GM19035 (cell line): Measurements from ENCODE around the gene CHL1.

ENCODE experiments used
- ATAC-seq: cut with Tn5 transposase; IDR thresholded peaks from one replicate; pipeline ENCODE4 v1.9.1; 2021; ENCODE audit not compliant: unreplicated experiment

Gene CHL1

DNA sequence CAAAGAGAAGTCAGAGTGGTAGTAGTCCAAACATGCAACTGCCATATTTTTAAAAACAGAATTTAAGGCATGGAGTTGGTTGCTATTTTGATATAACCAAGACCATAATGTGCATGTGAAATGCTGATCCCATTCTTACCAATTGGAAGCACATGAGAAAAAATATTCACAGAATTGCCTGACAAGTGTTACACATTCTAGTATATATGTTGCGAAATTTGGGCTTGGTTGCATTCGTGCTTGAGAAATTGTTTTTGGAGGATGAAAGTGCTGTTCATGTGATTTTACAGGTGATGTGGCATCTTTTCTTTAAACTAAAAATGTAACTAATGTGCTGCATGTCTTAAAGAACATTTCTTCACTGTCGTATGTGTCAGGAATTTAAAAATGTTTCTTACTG lies 199.7 kb downstream of the CHL1 start:
- no peak for ATAC-seq

DNA sequence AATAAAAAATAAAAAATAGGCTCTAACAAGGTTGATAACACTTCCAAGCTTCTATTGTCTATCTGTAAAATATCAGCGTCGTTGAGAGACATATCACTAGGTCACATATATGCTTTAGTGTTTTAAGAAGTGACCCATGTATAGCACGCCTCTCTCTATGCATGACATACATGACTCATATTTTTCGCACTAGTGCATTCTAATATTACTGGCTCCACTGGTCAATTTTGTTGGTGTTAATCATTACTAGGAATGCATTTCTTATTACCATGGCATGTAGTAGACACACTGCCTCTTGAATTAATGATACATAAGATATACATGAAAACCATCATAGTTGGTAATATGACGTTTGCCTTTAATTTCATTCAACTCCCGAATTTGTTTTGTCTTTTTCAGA lies 203.1 kb downstream of the CHL1 start:
- no peak for ATAC-seq

- ATAC-seq: no peak
Measured at GRCh38 chr3:403826-404225, 207.3 kb downstream of the CHL1 start.

DNA sequence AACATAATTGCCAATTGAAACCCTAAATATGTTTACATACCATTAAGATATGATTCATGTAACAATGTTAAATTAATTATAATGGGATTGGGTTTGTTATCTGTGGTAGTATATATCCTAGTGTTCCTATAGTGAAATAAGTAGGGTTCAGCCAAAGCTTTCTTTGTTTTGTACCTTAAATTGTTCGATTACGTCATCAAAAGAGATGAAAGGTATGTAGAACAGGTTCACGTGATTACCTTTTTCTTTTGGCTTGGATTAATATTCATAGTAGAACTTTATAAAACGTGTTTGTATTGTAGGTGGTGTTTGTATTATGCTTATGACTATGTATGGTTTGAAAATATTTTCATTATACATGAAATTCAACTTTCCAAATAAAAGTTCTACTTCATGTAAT lies 212.4 kb downstream of the CHL1 start:
- ATAC-seq: no peak

GRCh38 chr3:411226-411625 lies 214.7 kb downstream of the CHL1 start:
- no peak for ATAC-seq

- ATAC-seq: no peak
Measured at GRCh38 chr3:414063-414462, 217.5 kb downstream of the CHL1 start.

GRCh38 chr3:418239-418929 lies 221.8 kb downstream of the CHL1 start:
- ATAC-seq: no peak

GRCh38 chr3:420584-420983 lies 224.0 kb downstream of the CHL1 start:
- ATAC-seq: peak; percentile 64

DNA sequence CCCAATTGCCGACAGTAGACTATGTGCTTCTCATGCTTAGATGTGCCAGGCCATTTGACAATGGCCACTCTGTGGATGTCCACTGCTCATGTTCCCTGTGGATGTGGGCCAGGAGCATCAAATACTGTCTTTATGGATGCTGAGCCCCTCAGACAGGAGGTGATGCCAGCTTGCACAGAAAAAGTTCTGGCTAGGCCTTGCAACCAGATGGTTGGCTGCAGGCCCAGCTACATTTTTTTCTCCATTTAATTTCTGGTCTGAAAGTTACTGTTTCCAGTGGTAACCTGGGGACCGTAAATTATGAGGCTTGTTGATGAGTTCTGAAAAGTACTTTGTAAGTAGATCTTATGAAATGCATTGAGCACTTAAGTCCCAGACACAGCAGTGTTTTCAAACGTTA lies 228.5 kb downstream of the CHL1 start:
- ATAC-seq: no peak

DNA sequence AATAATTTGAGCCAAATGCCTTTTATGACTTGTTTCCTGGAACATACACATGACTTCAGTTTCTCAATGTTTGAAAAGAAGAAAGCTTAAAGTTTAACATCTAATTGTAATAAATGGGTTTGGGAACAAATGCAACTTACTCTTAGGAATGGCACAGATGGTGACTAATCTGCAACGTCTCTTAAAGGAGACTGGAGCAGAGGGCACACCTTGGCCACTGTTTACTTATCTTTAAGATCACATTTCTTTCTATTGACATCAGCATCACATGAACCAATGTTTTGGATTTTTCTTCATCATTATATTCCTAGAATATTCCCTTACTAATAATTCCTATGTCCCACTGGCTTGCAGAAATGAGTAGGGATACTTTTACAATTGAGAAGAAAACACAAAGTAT lies 229.5 kb downstream of the CHL1 start:
- no peak for ATAC-seq

GRCh38 chr3:427128-427527 lies 230.6 kb downstream of the CHL1 start:
- no peak for ATAC-seq

GRCh38 chr3:430186-430585 lies 233.6 kb downstream of the CHL1 start:
- ATAC-seq: no peak

DNA sequence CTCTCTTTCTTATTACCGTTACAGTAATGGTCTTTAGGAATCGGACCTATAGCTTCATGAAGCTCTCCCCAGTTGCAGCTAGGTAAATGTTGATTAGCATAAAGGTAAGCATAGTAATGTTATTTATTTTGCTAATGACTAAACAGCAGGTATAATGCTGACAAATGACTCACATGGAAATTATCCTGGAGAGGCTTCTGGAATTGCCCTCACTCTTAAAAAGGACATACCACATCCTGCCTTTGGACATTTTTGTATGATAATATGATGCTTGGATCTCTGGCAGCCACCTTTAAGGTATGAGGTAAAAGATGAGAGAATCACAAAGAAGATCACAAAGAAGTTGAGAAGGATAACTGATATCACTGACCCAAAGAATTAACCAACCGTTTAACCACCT lies 238.6 kb downstream of the CHL1 start:
- no peak for ATAC-seq

DNA sequence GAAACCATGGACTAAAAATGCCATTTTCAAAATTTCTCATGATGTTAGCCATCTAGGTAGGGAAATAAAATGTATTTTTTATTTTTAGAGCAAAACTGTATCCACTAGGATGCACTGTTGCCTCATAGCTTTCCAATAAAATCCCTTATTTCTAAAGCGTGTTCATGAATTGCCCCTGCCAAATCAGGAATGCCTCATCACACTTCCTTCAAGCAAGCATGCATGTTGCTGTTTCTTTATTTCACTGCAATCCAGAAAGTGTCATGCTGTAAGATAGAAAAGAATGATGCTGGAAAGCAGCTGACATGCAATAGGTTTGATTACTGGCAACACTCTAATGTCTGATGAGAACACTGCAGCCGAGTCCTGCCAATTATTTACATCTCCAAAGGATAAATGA lies 239.5 kb downstream of the CHL1 start:
- no peak for ATAC-seq

GRCh38 chr3:440826-441225 lies 244.3 kb downstream of the CHL1 start:
- no peak for ATAC-seq

DNA sequence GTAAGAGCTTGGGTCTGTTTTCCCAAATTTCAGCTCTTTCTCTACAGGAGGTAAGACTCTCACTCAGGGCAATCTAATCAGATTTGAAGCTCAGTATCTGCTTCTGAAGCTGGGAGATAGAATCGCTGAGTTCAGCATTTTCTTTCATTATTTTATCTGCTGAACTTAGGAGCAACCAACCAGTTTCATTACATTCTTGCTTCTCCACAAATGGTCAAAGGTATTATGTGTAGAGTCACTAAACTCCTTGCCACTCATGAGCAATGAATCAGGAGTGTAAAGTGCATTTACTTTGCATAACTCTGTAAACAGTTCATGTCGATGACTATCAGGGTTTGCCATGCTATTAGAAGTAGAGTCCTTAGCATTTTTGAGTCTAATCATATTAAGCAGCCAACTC lies 249.4 kb downstream of the CHL1 start:
- ATAC-seq: no peak

DNA sequence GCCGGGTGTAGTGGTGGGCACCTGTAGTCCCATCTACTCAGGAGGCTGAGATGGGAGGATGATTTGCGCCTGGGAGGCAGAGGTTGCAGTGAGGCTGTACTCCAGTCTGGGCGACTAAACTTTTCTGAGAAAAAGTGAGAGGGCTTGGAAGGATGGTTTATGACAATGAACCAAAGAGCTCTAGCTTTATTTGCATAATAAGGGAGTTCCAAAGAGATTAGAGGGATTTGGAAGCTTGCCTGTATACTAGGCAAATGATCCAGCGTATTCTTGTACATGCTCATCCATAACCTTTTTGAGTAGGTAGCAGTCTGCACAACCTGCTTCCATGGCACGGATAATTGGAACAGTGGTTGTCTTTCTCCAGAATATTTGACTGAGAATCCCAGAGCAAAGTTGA lies 251.1 kb downstream of the CHL1 start:
- no peak for ATAC-seq

- no peak for ATAC-seq
Measured at GRCh38 chr3:449711-450110, 253.1 kb downstream of the CHL1 start.

DNA sequence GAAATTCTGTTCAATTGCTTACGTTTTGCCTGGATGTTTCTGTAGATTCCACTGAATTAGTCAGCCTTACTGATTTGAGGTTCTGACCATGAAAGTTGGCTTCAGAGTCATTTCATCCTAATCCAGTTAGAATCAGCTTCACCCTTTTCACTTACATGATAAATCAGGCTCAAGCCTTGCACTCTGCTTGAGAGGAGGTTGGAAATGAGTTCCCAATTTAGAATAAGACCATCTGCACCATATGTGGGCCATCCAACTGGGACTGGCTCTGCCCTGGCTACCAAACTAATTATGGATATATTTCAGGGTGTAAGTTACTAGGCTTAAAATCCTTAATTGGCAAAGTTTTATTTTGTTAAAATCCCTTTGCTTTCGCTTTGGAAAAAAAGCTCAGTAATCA lies 255.7 kb downstream of the CHL1 start:
- no peak for ATAC-seq

- ATAC-seq: no peak
Measured at GRCh38 chr3:453106-453505, 256.5 kb downstream of the CHL1 start.

DNA sequence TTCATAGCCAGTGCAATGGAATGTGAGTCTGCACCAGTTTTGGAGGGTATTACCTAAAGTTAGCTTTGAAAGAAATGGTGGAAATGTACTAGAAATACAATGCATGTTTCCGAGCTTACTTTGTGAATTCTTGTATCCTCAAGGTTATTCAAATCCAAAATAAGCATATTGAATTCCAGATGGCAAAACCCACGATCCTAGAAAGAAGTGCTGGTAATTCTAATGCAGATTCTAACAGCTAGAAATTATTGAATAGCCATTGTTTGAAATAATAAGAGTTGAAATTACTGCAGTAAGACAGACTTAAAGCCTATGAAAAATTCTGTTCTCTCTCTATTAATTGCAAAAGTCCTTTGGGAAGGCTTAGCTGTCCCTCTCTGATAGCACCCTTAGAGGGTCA lies 258.4 kb downstream of the CHL1 start:
- no peak for ATAC-seq

- no peak for ATAC-seq
Measured at GRCh38 chr3:458124-458523, 261.6 kb downstream of the CHL1 start.

- no peak for ATAC-seq
Measured at GRCh38 chr3:458653-459310, 262.2 kb downstream of the CHL1 start.
